ENCODE measurements around the gene TEK.

Gene TEK

GRCh38 chr9:27125030-27125429 is 16.0 kb downstream of the TEK start:
- Histone ChIP-seq H3K9me3 (ENCODE audit: control insufficient read depth, insufficient read depth, low read length) (no peaks in the 10 kb centered on the region), H3K4me3 (ENCODE audit: low read depth, low read length) (no peak overlapping the region), H3K27me3 (ENCODE audit: control insufficient read depth, insufficient read depth, low read length) (no peaks in the 10 kb centered on the region), H3K27ac (ENCODE audit: low read depth, low read length) (no peak overlapping the region), H3K4me1 (ENCODE audit: control insufficient read depth, insufficient read depth, low read length) (no peaks in the 10 kb centered on the region), H3K36me3 (ENCODE audit: control insufficient read depth, insufficient read depth, low read length) (no peaks in the 10 kb centered on the region), H3K9ac (ENCODE audit: low read depth, low read length) (no peak overlapping the region)

GRCh38 chr9:27125936-27126335 is 16.9 kb downstream of the TEK start:
- H3K4me3 ChIP-seq (ENCODE audit: low read depth, low read length) = no peak overlapping the region
- H3K9me3 ChIP-seq (ENCODE audit: control insufficient read depth, insufficient read depth, low read length) = no peaks in the 10 kb centered on the region
- H3K4me1 ChIP-seq (ENCODE audit: control insufficient read depth, insufficient read depth, low read length) = no peaks in the 10 kb centered on the region
- H3K27me3 ChIP-seq (ENCODE audit: control insufficient read depth, insufficient read depth, low read length) = no peaks in the 10 kb centered on the region
- H3K9ac ChIP-seq (ENCODE audit: low read depth, low read length) = no peak overlapping the region
- H3K36me3 ChIP-seq (ENCODE audit: control insufficient read depth, insufficient read depth, low read length) = no peaks in the 10 kb centered on the region
- H3K27ac ChIP-seq (ENCODE audit: low read depth, low read length) = no peak overlapping the region

- Histone ChIP-seq H3K27me3 (ENCODE audit: control insufficient read depth, insufficient read depth, low read length) (no peaks in the 10 kb centered on the region), H3K9me3 (ENCODE audit: control insufficient read depth, insufficient read depth, low read length) (no peaks in the 10 kb centered on the region), H3K4me3 (ENCODE audit: low read depth, low read length) (no peak overlapping the region), H3K9ac (ENCODE audit: low read depth, low read length) (no peak overlapping the region), H3K27ac (ENCODE audit: low read depth, low read length) (no peak overlapping the region), H3K36me3 (ENCODE audit: control insufficient read depth, insufficient read depth, low read length) (no peaks in the 10 kb centered on the region), H3K4me1 (ENCODE audit: control insufficient read depth, insufficient read depth, low read length) (no peaks in the 10 kb centered on the region)
These were observed 17.6 kb downstream of the TEK start for GRCh38 chr9:27126670-27127069.

- Histone ChIP-seq H3K9me3 (ENCODE audit: control insufficient read depth, insufficient read depth, low read length) (no peaks in the 10 kb centered on the region), H3K36me3 (ENCODE audit: control insufficient read depth, insufficient read depth, low read length) (no peaks in the 10 kb centered on the region), H3K4me3 (ENCODE audit: low read depth, low read length) (no peak overlapping the region), H3K27ac (ENCODE audit: low read depth, low read length) (no peak overlapping the region), H3K4me1 (ENCODE audit: control insufficient read depth, insufficient read depth, low read length) (no peaks in the 10 kb centered on the region), H3K9ac (ENCODE audit: low read depth, low read length) (no peak overlapping the region), H3K27me3 (ENCODE audit: control insufficient read depth, insufficient read depth, low read length) (no peaks in the 10 kb centered on the region)
These were observed 20.2 kb downstream of the TEK start for GRCh38 chr9:27129221-27129620.

- no peak overlapping the region for H3K9ac ChIP-seq (ENCODE audit: low read depth, low read length)
- no peaks in the 10 kb centered on the region for H3K9me3 ChIP-seq (ENCODE audit: control insufficient read depth, insufficient read depth, low read length)
- H3K27me3 ChIP-seq (ENCODE audit: control insufficient read depth, insufficient read depth, low read length) = no peaks in the 10 kb centered on the region
- H3K4me1 ChIP-seq (ENCODE audit: control insufficient read depth, insufficient read depth, low read length) = no peaks in the 10 kb centered on the region
- no peaks in the 10 kb centered on the region for H3K36me3 ChIP-seq (ENCODE audit: control insufficient read depth, insufficient read depth, low read length)
- H3K4me3 ChIP-seq (ENCODE audit: low read depth, low read length) = no peak overlapping the region
- no peak overlapping the region for H3K27ac ChIP-seq (ENCODE audit: low read depth, low read length)
These were observed 22.7 kb downstream of the TEK start for GRCh38 chr9:27131731-27132130.

GRCh38 chr9:27133817-27134216 is 24.8 kb downstream of the TEK start:
- Histone ChIP-seq H3K4me1 (ENCODE audit: control insufficient read depth, insufficient read depth, low read length) (no peaks in the 10 kb centered on the region), H3K4me3 (ENCODE audit: low read depth, low read length) (no peak overlapping the region), H3K27me3 (ENCODE audit: control insufficient read depth, insufficient read depth, low read length) (no peaks in the 10 kb centered on the region), H3K9ac (ENCODE audit: low read depth, low read length) (no peak overlapping the region), H3K9me3 (ENCODE audit: control insufficient read depth, insufficient read depth, low read length) (no peaks in the 10 kb centered on the region), H3K36me3 (ENCODE audit: control insufficient read depth, insufficient read depth, low read length) (no peaks in the 10 kb centered on the region), H3K27ac (ENCODE audit: low read depth, low read length) (no peak overlapping the region)

GRCh38 chr9:27142299-27142930 is 33.4 kb downstream of the TEK start:
- no peak overlapping the region for H3K4me3 ChIP-seq (ENCODE audit: low read depth, low read length)
- no peaks in the 10 kb centered on the region for H3K4me1 ChIP-seq (ENCODE audit: control insufficient read depth, insufficient read depth, low read length)
- H3K9ac ChIP-seq (ENCODE audit: low read depth, low read length) = no peak overlapping the region
- H3K27me3 ChIP-seq (ENCODE audit: control insufficient read depth, insufficient read depth, low read length) = no peaks in the 10 kb centered on the region
- no peak overlapping the region for H3K27ac ChIP-seq (ENCODE audit: low read depth, low read length)
- H3K36me3 ChIP-seq (ENCODE audit: control insufficient read depth, insufficient read depth, low read length) = no peaks in the 10 kb centered on the region
- H3K9me3 ChIP-seq (ENCODE audit: control insufficient read depth, insufficient read depth, low read length) = no peaks in the 10 kb centered on the region

- Histone ChIP-seq H3K9me3 (ENCODE audit: control insufficient read depth, insufficient read depth, low read length) (no peaks in the 10 kb centered on the region), H3K4me1 (ENCODE audit: control insufficient read depth, insufficient read depth, low read length) (peaks cover under 1% of the 10 kb centered on the region; the same call in 1 of the 2 replicates), H3K27me3 (ENCODE audit: control insufficient read depth, insufficient read depth, low read length) (no peaks in the 10 kb centered on the region), H3K4me3 (ENCODE audit: low read depth, low read length) (no peak overlapping the region), H3K9ac (ENCODE audit: low read depth, low read length) (no peak overlapping the region), H3K36me3 (ENCODE audit: control insufficient read depth, insufficient read depth, low read length) (no peaks in the 10 kb centered on the region), H3K27ac (ENCODE audit: low read depth, low read length) (no peak overlapping the region)
These were observed 36.1 kb downstream of the TEK start for GRCh38 chr9:27145143-27145542.

GRCh38 chr9:27149651-27150050 is 40.6 kb downstream of the TEK start:
- Histone ChIP-seq H3K4me1 (ENCODE audit: control insufficient read depth, insufficient read depth, low read length) (peaks cover 8% of the 10 kb centered on the region), H3K36me3 (ENCODE audit: control insufficient read depth, insufficient read depth, low read length) (no peaks in the 10 kb centered on the region), H3K27ac (ENCODE audit: low read depth, low read length) (no peak overlapping the region), H3K9me3 (ENCODE audit: control insufficient read depth, insufficient read depth, low read length) (no peaks in the 10 kb centered on the region), H3K27me3 (ENCODE audit: control insufficient read depth, insufficient read depth, low read length) (no peaks in the 10 kb centered on the region), H3K9ac (ENCODE audit: low read depth, low read length) (no peak overlapping the region), H3K4me3 (ENCODE audit: low read depth, low read length) (no peak overlapping the region)

- no peak overlapping the region for H3K9ac ChIP-seq (ENCODE audit: low read depth, low read length)
- H3K36me3 ChIP-seq (ENCODE audit: control insufficient read depth, insufficient read depth, low read length) = no peaks in the 10 kb centered on the region
- H3K4me1 ChIP-seq (ENCODE audit: control insufficient read depth, insufficient read depth, low read length) = peaks cover 8% of the 10 kb centered on the region
- H3K27me3 ChIP-seq (ENCODE audit: control insufficient read depth, insufficient read depth, low read length) = no peaks in the 10 kb centered on the region
- H3K27ac ChIP-seq (ENCODE audit: low read depth, low read length) = no peak overlapping the region
- no peak overlapping the region for H3K4me3 ChIP-seq (ENCODE audit: low read depth, low read length)
- no peaks in the 10 kb centered on the region for H3K9me3 ChIP-seq (ENCODE audit: control insufficient read depth, insufficient read depth, low read length)
These were observed 41.9 kb downstream of the TEK start for GRCh38 chr9:27150746-27151406.

- peaks cover 8% of the 10 kb centered on the region for H3K4me1 ChIP-seq (ENCODE audit: control insufficient read depth, insufficient read depth, low read length)
- H3K36me3 ChIP-seq (ENCODE audit: control insufficient read depth, insufficient read depth, low read length) = no peaks in the 10 kb centered on the region
- no peak overlapping the region for H3K9ac ChIP-seq (ENCODE audit: low read depth, low read length)
- no peaks in the 10 kb centered on the region for H3K9me3 ChIP-seq (ENCODE audit: control insufficient read depth, insufficient read depth, low read length)
- no peaks in the 10 kb centered on the region for H3K27me3 ChIP-seq (ENCODE audit: control insufficient read depth, insufficient read depth, low read length)
- no peak overlapping the region for H3K27ac ChIP-seq (ENCODE audit: low read depth, low read length)
- no peak overlapping the region for H3K4me3 ChIP-seq (ENCODE audit: low read depth, low read length)
These were observed 42.8 kb downstream of the TEK start for GRCh38 chr9:27151693-27152404.
